Cardiac septum (tissue), 1 donor: ENCODE results near the gene SKAP2. TPM values are rescaled to one million over a fixed set of nuclear protein-coding genes. Genes with fewer than 3 reads are reported as not detected.

ENCODE experiments used
- DNase-seq: peaks from one replicate; pipeline ENCODE4 v3.0.0-alpha.2; 2020; ENCODE audit warnings: low spot score
- intact Hi-C: fragments of 100-400 bp; cut with DNase I; formaldehyde crosslinking; loops from one replicate; pipeline ENCODE4 v1.14.0; 2022
- total RNA-seq: library from RNA; stranded (reverse); fragmentation: NEBNext Ultra II Directional; extraction: Animal tissue kit (Norgen Biotek cat#: 25700); gene quantifications from one replicate; pipeline ENCODE4 v1.2.1, GENCODE V29; 2021
- donor health status: DM: no; HTN: no; CAD: no.

Gene SKAP2
- total RNA-seq, 1 donor from 2014 or later, result 4.3 TPM

- intact Hi-C loops, result no loop called here
- DNase-seq, result no peak
Measured at GRCh38 chr7:26626687-26627086, 237.7 kb downstream of the SKAP2 start.

GRCh38 chr7:26626156-26626555 is 238.2 kb downstream of the SKAP2 start:
- intact Hi-C loops, result no loop called here
- no peak for DNase-seq

- intact Hi-C loops, result no loop called here
- DNase-seq, result no peak
Measured at GRCh38 chr7:26625286-26625685, 239.1 kb downstream of the SKAP2 start.

GRCh38 chr7:26624839-26625238 is 239.6 kb downstream of the SKAP2 start:
- DNase-seq, result no peak
- intact Hi-C loops, result no loop called here

GRCh38 chr7:26624431-26624830 is 240.0 kb downstream of the SKAP2 start:
- no peak for DNase-seq
- intact Hi-C loops, result no loop called here

GRCh38 chr7:26620352-26620751 is 244.0 kb downstream of the SKAP2 start:
- DNase-seq, result no peak
- intact Hi-C loops, result no loop called here

- intact Hi-C loops, result no loop called here
- DNase-seq, result no peak
Measured at GRCh38 chr7:26619348-26619984, 244.9 kb downstream of the SKAP2 start.

GRCh38 chr7:26618898-26619297 is 245.5 kb downstream of the SKAP2 start:
- no peak for DNase-seq
- intact Hi-C loops, result no loop called here

GRCh38 chr7:26618449-26618848 is 245.9 kb downstream of the SKAP2 start:
- no peak for DNase-seq
- intact Hi-C loops, result no loop called here

Other genes starting within 250 kb of the SKAP2 start
- 0.19 TPM for gene HOXA1, start 231.4 kb upstream of the SKAP2 start, total RNA-seq
- 0.30 TPM for gene HOXA2, start 238.1 kb upstream of the SKAP2 start, total RNA-seq